ENCODE data around the gene ARID3C. TPM values are rescaled to one million over a fixed set of nuclear protein-coding genes. Genes with fewer than 3 reads are reported as not detected.
A peak's percentile ranks its signal among the peaks of the same experiment; 100 is the strongest.

The ARID3C gene
- total RNA-seq, 1 experiment from 2014 or later, result not detected

DNA sequence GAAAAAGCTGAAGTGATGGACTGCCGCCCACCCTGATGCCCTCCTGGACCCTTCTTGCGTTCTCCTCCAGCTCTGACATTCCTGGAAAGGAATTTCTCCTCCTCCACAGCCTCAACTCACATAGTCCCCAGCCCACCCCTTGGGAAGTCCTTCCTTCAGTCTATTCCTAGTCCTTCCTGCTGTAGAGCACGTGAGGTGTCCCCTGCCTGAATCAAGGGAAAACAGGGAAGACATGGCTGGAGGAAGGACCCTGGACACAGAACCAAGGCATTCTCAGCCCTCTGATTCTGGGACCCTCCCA lies 3.7 kb downstream of the ARID3C start:
- no peaks in the 10 kb centered on the region for H3K36me3 ChIP-seq (replicated peaks; ENCODE audit: control insufficient read depth, insufficient read depth, low read length)
- peaks cover 73% of the 10 kb centered on the region for H3K27me3 ChIP-seq (ENCODE audit: control insufficient read depth, insufficient read depth, low read length)
- H3K4me3 ChIP-seq (ENCODE audit: insufficient read depth, low read depth, low read length), result no peak overlapping the region
- DNase-seq, result no peak

DNA sequence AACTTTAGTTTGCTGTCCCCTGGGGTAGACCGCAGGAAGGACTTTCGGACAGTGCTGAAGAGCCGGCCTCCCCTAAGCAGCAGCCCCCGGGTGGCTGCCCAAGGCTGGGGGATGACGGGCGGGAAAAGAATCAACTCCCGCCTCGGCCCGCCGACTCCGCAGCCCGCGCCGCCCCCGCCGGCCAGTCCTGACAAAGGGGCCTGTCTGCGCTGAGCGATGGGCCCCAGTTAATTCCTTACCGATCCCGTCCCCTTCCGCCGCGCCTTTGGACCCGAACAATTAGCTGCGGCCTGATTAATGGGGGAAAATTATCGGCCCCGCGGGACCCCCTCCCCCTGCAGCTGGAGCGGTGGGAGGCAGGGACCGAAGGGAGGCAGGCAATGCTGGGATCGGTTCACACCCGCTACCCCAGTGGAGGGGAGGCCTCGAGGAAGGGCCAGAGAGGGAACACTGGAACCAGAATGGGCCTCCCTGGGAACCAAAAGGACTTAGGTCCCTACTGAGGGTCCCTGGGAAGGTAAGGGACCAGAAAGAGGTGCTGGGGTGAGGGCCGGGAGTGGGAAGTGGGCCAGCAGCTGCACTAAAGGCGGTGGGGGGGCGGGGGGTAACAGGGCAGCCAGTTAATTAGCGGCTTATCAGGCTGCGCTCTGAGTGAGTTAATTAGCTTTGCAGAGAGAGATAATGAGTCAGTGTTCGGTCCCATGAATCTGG lies 4.2 kb downstream of the ARID3C start:
- Histone ChIP-seq H3K4me3 (ENCODE audit: insufficient read depth, low read depth, low read length) (0 out of 2 replicates have a peak overlapping the region, but pooled peaks have one; percentile 5), H3K27me3 (ENCODE audit: control insufficient read depth, insufficient read depth, low read length) (peaks cover 68% of the 10 kb centered on the region), H3K36me3 (replicated peaks; ENCODE audit: control insufficient read depth, insufficient read depth, low read length) (no peaks in the 10 kb centered on the region)
- peak; percentile 83 for DNase-seq

DNA sequence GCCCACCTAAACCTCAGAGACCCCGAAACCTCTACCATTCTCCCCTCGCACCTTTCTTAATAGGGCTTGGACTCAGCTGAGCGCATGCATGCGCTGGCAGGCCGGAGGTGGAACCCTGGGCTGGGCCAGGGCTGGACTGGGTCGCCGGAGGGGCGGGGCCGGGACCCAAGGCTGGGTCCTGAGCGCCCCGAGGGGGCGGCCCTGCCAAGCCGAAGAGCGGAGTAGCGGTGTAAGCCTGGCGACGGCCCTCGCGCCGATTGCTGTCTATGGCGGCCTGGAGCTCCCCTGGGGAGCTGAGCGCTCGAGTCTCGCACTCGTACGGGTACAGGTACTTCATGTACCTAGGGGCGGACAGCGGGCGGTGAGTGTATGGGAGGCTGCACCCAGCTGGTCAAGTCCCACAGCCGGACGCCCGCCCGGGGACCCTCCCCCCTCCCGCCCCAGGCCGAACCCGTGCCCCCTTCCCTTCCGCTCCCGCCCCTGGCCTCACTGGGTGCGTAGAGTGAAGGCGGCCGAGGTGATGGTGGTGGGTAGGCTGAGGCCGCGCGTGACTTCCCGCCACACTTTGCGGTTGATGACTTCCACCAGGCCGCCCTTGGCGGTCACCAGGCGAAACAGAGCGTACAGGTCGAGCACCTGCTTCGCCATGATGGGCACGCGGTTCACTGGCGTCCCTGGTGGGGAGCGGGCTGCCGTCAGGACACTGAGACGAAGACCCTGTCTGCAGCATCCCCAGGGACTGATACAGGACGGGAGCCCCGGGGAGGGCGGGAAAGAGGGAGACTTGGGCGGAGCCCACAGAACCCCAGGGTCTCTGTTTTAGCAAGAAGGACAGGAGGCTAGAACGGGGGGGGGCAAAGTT lies 5.3 kb downstream of the ARID3C start:
- peak; percentile 68 for DNase-seq
- peaks cover 58% of the 10 kb centered on the region for H3K27me3 ChIP-seq (ENCODE audit: control insufficient read depth, insufficient read depth, low read length)
- no peaks in the 10 kb centered on the region for H3K36me3 ChIP-seq (replicated peaks; ENCODE audit: control insufficient read depth, insufficient read depth, low read length)
- no peak overlapping the region for H3K4me3 ChIP-seq (ENCODE audit: insufficient read depth, low read depth, low read length)

DNA sequence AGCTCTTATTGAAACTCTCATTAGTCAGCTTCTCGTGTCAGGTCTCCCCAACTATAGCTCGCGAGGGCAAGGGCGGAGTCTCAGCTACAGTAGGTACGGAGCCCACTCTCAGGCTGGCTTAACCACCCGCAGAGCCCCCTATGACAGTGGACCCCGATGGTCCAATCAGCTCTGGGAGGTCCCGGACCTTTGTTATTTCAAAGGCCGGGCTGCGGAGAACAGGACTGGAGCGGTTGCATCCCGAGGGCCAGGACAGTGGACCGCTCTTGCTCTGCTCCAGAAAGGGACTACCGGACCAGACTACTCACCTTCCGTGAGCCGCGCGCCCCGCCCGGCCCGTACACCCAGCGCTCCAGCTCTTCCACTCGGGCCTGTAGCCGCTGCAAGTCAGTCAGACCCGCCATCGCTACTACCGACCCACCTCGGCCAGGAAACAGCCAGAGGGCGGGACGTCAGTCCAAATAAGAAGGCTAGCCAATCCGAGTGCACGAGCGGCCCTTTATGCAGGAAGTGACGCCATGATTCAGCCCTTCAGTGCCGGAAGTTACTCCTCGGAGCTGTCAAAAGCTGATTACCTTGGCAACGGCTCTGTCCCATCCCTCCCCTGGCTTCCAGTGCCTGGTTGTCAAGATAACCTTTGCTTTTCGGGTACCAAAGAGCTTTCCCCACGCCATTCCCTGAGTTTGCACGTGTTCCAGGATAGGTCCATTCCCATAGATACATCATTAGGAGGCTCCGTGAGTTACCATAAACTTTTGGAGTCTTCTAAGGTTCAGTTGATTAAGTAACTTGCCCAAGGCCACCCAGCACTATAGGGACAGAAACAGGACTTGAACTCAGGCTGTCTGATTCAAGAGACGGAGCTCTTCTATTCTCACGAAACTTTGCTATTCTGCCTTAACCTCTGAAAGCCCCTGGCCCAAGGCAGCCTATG lies 8.5 kb downstream of the ARID3C start, which contains the start of gene DCTN3:
TSS of gene DCTN3 (minus strand) at position 435 of the 934 bp plus-strand sequence. CDS start at position 404, 31 bp downstream.
- Histone ChIP-seq H3K4me3 (ENCODE audit: insufficient read depth, low read depth, low read length) (peak within 1 kb of the TSS; percentile 64), H3K27me3 (ENCODE audit: control insufficient read depth, insufficient read depth, low read length) (peaks cover 25% of the 10 kb centered on the region), H3K36me3 (replicated peaks; ENCODE audit: control insufficient read depth, insufficient read depth, low read length) (no peaks in the 10 kb centered on the region)
- DNase-seq, result peak; percentile 96

DNA sequence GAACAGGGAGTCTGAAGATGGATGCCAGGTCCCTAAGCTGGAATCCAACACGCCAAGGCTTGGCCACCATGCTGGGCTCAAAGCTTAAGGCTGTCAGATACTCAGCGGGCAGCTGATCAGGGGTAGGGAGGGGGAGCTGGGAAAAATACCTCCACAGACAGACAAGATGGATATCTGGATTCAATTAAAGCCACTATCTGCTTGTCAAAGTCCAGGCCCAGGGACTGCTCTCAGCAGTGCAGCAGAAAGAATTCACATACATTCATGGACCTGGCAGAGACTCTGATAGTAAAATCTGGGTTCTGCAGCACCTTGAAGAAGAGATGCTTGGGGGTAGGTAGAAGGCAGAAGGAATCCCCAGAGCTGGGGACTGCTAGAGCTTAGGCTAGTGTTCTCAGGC lies 13.7 kb downstream of the ARID3C start:
- Histone ChIP-seq H3K27me3 (ENCODE audit: control insufficient read depth, insufficient read depth, low read length) (no peaks in the 10 kb centered on the region; the same call in 1 of the 2 replicates), H3K4me3 (ENCODE audit: insufficient read depth, low read depth, low read length) (no peak overlapping the region), H3K36me3 (replicated peaks; ENCODE audit: control insufficient read depth, insufficient read depth, low read length) (no peaks in the 10 kb centered on the region)
- no peak for DNase-seq

DNA sequence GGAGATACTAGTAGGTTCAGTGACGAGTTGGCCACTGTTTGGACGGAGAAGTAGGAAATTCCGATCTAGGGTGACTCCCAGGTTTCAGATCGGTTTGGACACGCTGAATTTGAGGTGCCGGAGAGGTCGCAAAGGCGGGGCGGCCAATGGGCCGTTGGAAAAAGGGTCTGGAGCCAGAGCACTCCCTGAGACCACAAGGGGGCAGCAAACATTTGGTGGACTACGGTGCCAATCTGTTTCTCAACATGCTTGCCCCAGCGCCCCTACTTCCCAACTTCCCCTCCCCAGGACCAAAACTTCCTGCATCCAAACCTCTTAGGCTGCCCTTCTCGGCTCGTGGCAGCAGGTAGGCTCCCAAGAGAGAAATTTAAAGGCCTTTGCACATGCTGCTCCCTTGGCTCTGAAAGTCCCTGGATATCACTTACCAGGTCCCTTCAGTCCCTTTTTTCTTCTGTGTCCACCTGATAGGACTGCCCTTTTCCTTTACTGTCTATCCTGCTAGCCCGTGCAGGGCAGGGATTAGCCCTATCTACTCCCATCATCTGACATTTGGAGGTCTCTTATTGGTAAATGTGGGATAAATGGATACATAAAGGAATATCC lies 16.0 kb downstream of the ARID3C start:
- H3K4me3 ChIP-seq (ENCODE audit: insufficient read depth, low read depth, low read length), result peak overlapping the region; percentile 79
- peak; percentile 91 for DNase-seq
- H3K27me3 ChIP-seq (ENCODE audit: control insufficient read depth, insufficient read depth, low read length), result no peaks in the 10 kb centered on the region; the same call in 1 of the 2 replicates
- H3K36me3 ChIP-seq (replicated peaks; ENCODE audit: control insufficient read depth, insufficient read depth, low read length), result no peaks in the 10 kb centered on the region

DNA sequence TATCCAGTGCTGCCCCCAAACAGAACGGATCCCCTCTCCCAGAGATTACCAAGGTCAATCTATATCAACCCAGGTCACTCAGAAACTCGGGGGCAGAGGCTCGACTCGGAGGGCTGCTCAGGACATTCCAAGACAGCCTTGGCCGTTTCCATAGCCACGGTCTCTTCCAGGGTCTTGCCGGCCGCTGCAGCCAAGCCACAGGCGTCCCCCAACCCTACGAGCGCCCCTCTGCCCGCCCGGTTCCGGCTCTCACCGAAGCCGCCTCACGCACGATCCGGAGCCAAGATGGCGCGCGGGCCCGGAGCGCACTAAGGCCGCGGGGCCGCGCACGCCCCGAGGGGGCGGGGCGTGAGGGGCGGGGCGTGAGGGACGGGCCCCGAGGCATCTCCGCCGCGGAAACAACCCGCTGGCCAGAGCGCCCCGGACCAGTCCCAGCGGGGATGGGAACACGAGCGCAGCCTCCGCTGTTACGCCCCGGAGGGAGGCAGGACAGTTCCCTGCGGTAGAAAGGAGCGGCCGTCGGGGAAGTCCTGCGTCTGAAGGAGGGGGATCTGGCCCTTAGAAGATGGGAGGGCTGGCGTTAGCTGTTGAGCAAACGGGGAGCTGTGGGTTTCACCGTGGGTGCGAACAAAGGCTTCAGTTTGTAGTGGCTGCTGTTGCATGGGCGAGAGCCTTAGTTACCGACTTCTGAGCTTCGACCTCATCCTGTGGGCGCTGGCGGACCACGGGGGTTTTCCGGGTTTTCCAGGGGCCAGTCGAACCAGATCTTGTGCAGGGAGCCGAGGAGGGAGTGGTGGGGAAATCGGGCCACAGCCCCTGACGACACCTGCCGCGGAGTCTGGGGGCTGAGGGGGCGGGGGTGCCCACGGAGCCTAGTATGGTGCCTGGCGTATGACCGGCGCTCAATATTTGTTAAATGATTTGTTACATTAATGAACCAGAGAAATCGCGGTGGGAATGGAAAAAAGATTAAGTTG lies 16.8 kb downstream of the ARID3C start, which contains the start of gene RPP25L:
TSS of gene RPP25L (minus strand) at position 287 of the 977 bp plus-strand sequence. CDS start 801 bp downstream, outside the sequence.
- Histone ChIP-seq H3K27me3 (ENCODE audit: control insufficient read depth, insufficient read depth, low read length) (no peaks in the 10 kb centered on the region; the same call in 1 of the 2 replicates), H3K36me3 (replicated peaks; ENCODE audit: control insufficient read depth, insufficient read depth, low read length) (no peaks in the 10 kb centered on the region), H3K4me3 (ENCODE audit: insufficient read depth, low read depth, low read length) (peak within 1 kb of the TSS; percentile 79)
- DNase-seq, result peak; percentile 98

DNA sequence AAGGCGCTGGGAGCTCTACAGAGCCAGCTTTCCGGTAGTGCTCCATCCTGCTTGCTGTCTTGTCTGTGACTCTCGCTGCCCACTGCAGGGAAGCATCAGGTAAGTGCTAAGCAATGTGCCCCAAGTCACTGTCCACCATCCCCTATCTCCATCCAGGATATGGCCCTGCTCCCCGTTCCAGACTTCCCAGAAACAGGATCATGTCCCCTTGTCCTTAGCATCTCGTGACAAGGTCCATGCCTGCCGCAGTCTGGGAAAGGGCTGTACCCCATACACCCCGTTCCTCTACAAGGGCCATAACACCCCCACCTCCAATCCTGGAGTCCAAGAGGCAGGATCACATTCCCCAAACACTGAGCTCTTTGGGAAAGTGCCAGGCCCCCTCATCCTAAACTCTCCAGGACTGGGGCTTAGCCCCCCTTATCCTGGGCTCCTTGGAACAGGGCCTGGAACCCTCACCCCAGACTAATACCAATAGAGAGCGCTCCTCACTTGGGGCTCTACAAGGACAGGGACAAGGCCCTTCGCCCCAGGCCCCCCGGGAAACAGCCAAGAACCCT lies 17.5 kb downstream of the ARID3C start:
- Histone ChIP-seq H3K36me3 (replicated peaks; ENCODE audit: control insufficient read depth, insufficient read depth, low read length) (no peaks in the 10 kb centered on the region), H3K4me3 (ENCODE audit: insufficient read depth, low read depth, low read length) (peak overlapping the region; percentile 79), H3K27me3 (ENCODE audit: control insufficient read depth, insufficient read depth, low read length) (no peaks in the 10 kb centered on the region; the same call in 1 of the 2 replicates)
- peak; percentile 62 for DNase-seq

DNA sequence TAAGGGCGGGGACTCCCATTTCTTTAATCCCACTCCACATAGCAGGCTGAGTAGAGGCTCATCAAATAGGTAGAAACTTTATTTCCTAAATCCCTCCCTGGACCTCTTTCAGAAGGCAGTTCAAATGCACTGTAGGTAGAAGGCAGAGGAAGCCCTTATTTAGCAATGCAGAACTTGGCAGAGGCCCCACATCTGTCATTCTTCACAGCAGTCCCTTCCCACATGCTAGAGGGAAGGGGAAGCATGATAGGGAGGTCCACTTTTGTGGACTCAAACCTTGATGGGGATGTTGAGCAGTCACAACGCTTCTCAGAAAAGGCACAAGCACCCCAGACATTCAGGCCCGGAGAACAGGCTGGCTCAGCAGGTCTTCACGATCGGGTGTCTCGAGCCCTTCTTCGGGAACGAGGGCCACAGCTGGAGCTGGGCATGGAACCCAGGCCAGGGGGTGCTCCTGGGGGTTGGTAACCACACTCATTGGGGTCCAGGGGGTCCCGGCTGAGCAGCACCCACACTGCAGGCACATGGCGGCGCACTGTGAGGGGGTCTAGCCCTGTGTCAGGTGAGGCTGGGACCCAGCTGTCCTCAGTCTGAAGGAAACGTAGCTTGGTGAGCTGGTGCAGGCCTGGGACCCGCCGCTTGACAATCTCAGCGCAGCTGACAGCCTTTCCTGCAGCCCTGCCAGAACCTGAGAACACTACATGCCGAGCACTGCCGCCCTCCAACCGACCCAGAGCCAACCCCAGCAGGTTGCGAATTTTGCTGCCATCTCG lies 18.2 kb downstream of the ARID3C start:
- DNase-seq, result no peak
- Histone ChIP-seq H3K36me3 (replicated peaks; ENCODE audit: control insufficient read depth, insufficient read depth, low read length) (no peaks in the 10 kb centered on the region), H3K4me3 (ENCODE audit: insufficient read depth, low read depth, low read length) (no peak overlapping the region), H3K27me3 (ENCODE audit: control insufficient read depth, insufficient read depth, low read length) (no peaks in the 10 kb centered on the region; the same call in 1 of the 2 replicates)

DNA sequence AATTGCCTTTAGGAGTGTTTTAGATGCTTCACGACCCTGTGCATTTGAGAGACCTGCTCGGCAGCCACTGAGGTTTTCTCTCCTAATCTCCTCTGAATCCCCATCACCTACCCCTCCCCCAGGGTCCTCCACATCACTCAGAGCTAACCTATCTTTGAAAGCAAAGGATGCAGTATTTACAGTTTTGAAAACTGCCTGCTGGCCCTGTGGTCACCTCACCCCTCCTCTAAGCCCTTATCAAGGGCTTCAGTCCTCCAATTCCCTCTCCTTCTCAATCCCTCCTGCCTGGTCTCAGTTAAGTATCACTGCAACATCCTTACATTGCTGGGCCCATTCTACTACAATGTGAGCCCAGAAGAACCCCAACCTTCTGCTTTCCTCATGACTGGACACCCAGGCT lies 21.5 kb downstream of the ARID3C start:
- no peak overlapping the region for H3K4me3 ChIP-seq (ENCODE audit: insufficient read depth, low read depth, low read length)
- H3K36me3 ChIP-seq (replicated peaks; ENCODE audit: control insufficient read depth, insufficient read depth, low read length), result no peaks in the 10 kb centered on the region
- H3K27me3 ChIP-seq (ENCODE audit: control insufficient read depth, insufficient read depth, low read length), result no peaks in the 10 kb centered on the region
- DNase-seq, result no peak

DNA sequence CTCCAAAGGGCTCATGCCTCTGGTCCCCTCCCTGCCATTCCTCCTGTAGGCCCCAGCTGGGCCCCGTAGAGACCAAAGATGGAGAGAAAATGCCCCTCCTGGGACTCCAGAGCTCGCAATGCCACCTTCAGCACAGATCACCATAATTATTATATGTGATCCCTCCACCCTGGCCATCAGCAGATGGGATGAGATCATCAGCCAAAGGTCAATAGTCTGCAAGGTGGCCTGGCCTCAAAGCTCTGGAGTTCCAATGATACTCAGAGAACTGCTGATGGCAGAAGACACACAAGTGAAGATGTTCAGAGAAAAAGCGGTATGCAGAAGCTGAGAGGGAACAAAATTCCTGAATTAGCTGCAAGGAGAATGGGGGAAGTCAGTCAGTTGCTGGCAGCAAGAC lies 22.0 kb downstream of the ARID3C start:
- Histone ChIP-seq H3K27me3 (ENCODE audit: control insufficient read depth, insufficient read depth, low read length) (no peaks in the 10 kb centered on the region), H3K36me3 (replicated peaks; ENCODE audit: control insufficient read depth, insufficient read depth, low read length) (no peaks in the 10 kb centered on the region), H3K4me3 (ENCODE audit: insufficient read depth, low read depth, low read length) (no peak overlapping the region)
- no peak for DNase-seq

DNA sequence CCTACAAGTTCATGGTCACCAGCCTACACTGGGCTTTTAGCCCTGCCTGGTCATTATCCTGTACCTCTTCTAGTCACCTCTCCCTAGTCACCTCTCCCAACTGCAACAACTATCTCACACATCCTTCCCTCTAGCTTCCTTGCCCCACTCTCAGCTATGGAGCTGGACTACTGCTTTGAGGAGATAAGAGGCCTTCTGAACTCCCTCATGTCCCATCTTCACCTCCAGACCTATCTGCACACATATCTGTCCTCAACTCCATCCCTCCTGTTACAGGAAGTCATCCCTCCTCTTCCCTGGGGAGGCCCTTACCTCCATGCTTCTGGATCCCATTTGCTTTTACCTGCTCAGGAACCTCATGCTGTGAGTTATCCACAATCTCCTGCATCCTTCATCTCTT lies 22.7 kb downstream of the ARID3C start:
- DNase-seq, result no peak

More for the DNA sequence above, 22.7 kb downstream of the ARID3C start:
- Histone ChIP-seq H3K27me3 (ENCODE audit: control insufficient read depth, insufficient read depth, low read length) (no peaks in the 10 kb centered on the region), H3K4me3 (ENCODE audit: insufficient read depth, low read depth, low read length) (no peak overlapping the region), H3K36me3 (replicated peaks; ENCODE audit: control insufficient read depth, insufficient read depth, low read length) (no peaks in the 10 kb centered on the region)

Data from H7 (cell line).